PC-3 (cell line): ENCODE results near the gene KIF5C.

Experiments used
- EZH2 ChIP-seq: fragments of 300-600 bp; sonication (generic); IDR thresholded peaks from one replicate; pipeline ENCODE4 v1.6.1; 2017; ENCODE audit warnings: antibody characterized with exemption, mild to moderate bottlenecking, low read length; ENCODE audit not compliant: unreplicated experiment
- EZH2phosphoT487 ChIP-seq: fragments of 300-600 bp; sonication (generic); IDR thresholded peaks from 2 replicates; pipeline ENCODE4 v1.6.1; 2018; ENCODE audit warnings: mild to moderate bottlenecking, antibody characterized with exemption, low read length, borderline replicate concordance
- TF ChIP-seq, protein P1 (sequence below): fragments of 300-600 bp; sonication (generic); conservative IDR thresholded peaks from 2 replicates; pipeline ENCODE4 v1.5.1; 2017; ENCODE audit warnings: antibody characterized with exemption, low read depth, mild to moderate bottlenecking, low read length

DNA sequence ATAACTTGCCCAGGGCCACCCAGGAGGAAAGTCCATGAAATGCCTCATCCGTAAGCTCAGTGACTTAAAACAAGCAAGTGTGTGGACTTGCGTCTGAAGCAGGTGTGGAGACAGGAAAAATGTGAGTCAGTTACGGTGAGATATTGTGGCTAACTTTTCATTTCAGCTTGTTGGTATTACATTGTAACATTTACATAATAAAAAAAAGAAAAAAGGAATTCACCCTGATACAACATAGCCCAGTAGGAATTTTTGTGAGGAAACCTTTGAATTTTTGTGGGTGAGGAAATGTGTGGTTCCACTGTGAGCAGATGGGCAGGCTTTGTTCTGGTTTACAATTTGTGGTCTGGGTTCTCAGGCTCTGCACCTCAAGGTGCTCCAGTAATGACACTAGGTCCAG lies 129.8 kb downstream of the KIF5C start:
- TF ChIP-seq EZH2: no peak
- TF ChIP-seq, protein P1, sequence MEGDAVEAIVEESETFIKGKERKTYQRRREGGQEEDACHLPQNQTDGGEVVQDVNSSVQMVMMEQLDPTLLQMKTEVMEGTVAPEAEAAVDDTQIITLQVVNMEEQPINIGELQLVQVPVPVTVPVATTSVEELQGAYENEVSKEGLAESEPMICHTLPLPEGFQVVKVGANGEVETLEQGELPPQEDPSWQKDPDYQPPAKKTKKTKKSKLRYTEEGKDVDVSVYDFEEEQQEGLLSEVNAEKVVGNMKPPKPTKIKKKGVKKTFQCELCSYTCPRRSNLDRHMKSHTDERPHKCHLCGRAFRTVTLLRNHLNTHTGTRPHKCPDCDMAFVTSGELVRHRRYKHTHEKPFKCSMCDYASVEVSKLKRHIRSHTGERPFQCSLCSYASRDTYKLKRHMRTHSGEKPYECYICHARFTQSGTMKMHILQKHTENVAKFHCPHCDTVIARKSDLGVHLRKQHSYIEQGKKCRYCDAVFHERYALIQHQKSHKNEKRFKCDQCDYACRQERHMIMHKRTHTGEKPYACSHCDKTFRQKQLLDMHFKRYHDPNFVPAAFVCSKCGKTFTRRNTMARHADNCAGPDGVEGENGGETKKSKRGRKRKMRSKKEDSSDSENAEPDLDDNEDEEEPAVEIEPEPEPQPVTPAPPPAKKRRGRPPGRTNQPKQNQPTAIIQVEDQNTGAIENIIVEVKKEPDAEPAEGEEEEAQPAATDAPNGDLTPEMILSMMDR: no peak
- no peak for TF ChIP-seq EZH2phosphoT487
